GM18868 (cell line): Measurements from ENCODE around the gene VTI1A.
"Not testable (repeated sequence)": the region's sequence is repeated elsewhere in the genome, so short reads cannot be mapped to it uniquely, and the experiment has no call there.

Experiments used
- ATAC-seq: cut with Tn5 transposase; IDR thresholded peaks from one replicate; pipeline ENCODE4 v1.9.1; 2021; ENCODE audit warnings: mild to moderate bottlenecking, moderate library complexity; ENCODE audit not compliant: unreplicated experiment

Gene VTI1A

DNA sequence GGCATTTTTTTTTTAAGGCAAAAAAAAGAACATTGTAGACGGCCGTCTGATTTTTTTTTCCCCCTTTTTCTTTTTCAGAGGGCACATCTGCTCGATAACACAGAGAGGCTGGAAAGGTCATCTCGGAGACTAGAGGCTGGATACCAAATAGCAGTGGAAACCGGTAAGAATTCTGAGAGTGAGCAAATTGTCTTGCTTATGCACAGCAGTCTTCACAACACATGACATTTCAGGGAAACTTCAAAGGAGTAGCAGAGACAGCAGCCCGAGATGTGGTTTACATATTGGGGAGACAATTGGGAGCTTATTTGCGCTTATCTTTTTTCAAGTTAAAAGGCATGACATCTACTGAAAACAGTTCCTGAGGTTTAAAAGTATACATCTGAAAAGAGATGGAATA is 91.2 kb downstream of the VTI1A start:
- ATAC-seq = no peak

DNA sequence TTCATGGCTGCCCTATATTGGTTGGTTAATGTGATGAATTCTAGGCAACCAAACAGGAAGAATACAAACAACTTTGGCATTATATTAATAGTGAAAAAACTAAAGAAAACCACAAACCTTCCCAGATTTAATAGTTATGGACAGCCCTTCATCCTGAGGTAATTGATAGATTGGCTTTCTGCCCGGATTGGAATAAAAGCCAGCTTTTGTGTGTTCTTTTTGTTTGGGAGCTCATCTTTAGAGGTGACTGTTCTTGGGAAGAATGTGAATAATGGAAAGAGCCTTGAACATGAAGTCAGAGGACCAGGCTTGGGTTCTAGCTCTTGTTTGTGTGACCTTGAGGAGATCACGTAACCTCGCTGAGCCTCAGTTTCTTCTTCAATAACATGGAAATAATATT is 92.3 kb downstream of the VTI1A start:
- no peak for ATAC-seq

DNA sequence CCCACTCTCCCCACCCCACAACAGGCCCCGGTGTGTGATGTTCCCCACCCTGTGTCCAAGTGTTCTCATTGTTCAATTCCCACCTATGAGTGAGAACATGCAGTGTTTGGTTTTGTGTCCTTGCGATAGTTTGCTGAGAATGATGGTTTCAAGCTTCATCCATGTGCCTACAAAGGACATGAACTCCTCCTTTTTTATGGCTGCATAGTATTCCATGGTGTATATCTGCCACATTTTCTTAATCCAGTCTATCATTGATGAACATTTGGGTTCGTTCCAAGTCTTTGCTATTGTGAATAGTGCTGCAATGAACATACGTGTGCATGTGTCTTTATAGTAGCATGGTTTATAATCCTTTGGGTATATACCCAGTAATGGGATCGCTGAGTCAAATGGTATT is 95.8 kb downstream of the VTI1A start:
- not testable (repeated sequence) for ATAC-seq

DNA sequence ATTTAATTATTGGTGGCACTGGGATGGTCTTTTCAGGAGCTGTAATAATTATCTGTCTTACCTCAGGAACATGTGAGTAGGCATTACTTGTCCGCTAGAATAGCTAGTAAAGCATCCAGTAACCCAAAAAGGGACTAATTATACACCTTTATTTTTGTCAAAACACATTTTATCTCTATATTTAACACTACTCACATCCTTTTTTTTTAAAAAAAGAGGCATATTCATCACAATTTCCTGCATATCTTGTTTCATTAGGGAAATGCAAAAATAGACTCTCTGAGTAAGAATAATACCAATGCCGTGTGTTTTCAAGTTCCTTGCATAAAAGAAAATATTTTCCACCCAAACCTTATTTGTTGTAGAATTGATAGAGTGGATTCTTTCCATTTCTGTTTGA is 99.5 kb downstream of the VTI1A start:
- ATAC-seq = peak; percentile 88

DNA sequence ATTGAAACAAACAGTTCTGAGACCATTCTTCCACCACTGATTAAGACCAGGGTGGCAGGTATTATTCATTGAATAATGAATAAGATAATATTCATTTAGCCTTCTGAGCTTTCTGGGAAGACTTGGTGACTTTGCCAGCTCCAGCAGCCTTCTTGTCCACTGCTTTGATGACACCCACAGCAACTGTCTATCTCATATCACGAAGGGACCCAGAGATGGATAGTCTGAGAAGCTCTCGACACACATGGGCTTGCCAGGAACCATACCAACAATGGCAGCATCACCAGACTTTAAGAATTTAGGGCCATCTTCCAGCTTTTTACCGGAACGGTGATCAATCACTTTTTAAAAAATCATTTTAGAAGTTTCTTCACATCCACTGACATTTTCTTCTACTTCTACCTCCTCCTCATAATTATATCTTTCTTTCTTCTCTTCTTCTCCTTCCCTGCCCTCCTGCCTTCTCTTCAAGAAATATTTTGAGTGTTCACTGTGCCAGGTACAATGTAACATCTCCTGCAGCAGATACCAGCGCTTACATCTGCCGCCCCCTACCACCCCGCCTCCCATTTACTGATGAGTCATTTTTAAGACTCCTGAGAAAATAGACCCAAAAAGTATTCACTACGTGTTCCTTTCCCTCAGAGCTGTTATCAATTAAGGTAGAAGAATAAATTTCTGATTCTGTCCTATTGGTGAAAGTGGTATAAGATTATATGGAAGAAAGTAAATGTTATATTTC is 101.7 kb downstream of the VTI1A start:
- ATAC-seq = no peak

DNA sequence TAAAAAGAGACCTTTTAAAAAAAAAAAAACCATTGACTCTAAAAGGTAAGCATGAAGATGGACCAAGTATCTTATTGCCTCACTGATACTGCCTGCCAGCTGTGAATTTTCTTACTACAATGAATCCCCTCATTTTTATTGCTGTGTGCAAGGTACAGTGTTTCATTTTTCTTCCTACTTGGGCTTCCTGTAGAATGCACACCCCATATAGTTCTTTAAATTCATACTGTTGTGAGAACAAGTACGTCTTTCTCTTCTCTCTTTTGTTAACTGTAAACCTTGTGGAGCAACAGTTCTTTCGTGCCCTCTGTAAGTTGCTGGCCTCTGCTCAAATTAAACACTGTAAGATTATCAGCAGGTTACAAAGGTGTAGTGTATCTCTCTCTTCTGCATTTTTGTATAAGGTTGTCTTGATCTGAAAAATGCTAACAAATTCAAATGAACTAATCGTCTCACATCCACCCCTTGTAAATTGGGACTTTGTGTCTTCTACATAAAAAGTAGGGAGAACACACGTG is 105.6 kb downstream of the VTI1A start:
- no peak for ATAC-seq

DNA sequence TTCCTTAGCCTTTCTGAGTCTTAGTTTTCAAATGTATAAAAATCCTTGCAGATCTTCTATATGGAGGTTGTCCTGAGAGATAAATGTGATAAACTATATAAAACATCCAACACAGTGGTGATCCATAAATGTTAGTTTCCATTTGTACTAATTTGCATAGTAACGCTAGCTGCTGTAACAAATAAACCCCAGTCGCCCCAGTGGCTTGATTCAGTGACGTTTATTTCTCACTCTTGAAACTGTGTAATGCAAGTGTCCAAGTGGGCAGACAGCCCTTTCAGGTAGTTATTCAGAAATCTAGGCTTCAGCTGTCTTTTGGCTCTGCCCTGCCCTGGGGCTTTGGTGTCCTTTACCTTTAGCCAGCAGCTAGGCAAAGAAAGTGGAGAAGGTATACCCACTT is 106.3 kb downstream of the VTI1A start:
- ATAC-seq = no peak

DNA sequence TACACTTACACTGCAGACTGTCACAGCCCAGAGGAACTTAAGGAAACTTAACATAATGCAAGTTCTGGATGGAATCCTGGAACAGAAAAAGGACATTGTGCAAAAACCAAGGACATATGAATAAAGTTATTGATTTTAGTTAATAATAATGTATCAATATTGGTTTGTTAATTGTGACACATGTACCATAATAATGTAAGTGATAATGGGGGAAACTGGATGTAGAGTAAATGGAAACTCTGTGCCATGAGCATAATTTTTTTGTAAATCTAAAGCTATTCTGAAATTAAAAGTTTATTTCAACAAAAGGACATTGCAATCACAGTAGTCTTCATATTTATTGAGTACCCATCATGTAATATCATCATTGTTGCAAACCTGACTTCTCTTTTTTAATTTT is 107.2 kb downstream of the VTI1A start:
- no peak for ATAC-seq

DNA sequence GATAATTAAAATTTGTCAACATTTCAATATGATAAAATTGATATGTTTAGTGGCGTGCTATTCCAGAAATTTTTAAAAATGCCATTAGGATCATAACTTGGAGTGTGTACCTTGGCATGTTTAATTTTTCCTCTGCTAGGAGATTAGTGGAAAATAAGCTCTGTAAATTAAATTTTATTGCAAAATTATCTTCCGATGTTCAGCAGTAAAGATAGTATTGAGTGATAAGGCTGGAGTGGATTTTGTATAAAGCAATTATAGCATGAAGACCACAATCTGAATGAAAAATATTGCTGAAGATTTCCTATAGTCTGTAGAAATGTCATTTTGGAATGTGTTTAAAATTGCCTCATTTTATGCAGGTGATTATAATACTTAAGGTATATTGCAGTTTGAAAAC is 110.2 kb downstream of the VTI1A start:
- ATAC-seq = no peak

DNA sequence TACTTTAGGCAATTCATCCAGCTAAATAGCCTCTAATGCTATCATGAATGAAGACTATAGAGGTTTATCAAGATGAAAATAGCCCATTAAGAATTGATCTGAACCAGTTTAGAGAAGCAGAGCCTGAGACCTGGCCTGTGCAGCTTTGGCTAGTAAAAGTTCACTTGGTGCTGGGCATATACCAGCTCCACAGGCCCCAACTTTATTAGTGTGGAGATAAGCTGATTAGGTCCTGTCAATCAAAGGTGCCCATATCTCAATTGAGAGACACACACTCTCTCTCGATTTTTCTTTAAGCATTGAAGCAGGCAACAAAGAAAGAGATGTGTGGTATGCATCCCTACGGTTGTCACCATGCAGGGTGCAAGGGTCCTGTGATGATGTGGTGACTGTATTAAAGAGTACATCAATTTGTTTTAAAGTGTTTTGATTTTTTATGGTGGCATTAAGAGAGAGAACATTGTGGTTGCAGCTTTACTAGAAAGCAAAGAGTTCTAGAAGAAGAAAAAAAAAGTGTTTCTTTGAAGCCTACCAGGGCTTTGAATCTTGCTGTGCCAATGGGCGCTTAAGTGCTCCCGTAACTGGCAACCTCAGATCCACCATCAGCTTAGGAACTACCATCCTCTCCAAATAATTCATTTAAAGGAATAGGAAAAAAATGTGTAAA is 111.6 kb downstream of the VTI1A start:
- ATAC-seq = no peak

DNA sequence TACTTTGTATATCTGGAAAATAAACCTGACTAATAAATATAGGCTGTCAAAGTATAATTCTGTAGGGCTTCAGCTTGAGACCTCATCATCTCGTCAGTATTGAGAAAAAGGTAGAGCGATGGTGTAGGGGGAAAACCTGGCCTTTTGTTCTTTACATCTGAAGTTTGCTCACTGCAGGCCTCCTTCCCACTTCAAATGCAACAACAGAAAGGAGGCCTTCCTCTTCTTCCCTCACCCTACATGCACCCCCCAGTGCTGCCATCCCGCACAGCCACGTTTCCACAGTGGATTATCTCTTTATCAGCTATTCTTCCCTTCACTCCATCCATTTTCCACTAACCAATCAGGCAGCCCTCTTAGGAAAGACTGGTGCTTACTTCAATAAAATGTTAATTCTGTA is 112.3 kb downstream of the VTI1A start:
- ATAC-seq = no peak

DNA sequence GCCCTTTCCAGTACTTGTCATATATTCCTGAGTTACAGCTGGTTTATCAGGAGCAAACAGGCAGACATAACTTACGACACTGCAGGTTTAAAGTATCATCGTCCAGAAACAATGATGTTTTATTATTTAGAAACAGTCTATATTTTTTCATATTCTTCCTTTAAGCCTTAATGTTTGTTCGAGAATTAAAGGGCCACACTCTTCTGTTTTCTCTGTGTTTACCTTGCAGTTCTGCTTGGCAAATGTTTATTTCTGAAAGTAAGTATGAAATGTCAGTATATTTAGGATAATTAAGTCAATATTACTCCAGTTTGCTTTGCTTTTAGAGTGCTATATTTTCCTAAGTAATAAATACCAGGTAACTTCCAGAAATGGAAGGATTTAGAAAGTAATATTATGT is 115.1 kb downstream of the VTI1A start:
- ATAC-seq = no peak

DNA sequence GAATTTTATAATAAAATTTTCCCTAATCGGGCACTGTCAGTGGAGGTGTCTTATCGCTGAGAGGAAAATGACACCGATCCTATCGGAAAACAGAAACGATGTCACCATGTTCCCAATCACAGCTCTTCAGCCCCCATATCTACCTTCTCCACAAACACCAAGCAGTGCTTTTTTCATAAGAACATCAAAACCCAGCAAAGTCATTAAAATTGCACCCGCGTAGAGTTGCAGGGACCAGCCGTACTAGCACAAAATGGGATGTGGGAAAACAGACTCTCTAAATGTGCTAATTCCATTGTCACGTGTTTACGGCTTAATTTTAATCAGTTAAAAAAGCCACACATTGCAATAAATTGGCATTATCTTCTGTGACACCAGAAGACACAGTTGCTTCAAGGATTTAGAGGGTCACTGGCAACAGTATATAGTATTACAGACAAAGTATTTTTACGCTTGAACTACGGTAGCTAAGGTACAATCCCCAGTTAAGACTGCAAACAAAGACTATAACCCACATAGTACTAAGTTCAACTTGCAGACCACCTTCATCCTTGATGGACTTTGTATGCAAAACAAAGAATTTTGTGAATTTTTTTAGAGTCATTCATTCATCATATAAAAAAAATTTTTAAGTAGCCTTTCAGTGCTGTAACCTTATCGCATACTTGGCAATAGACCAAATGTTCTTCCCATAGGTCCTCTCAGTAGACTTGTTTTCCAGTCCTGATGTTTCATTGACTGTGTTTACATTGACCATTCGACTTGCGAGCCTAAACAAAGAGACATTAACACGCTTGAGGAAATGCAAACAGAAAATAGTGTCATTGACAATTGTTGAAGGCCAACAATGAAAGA is 116.0 kb downstream of the VTI1A start:
- ATAC-seq = no peak

DNA sequence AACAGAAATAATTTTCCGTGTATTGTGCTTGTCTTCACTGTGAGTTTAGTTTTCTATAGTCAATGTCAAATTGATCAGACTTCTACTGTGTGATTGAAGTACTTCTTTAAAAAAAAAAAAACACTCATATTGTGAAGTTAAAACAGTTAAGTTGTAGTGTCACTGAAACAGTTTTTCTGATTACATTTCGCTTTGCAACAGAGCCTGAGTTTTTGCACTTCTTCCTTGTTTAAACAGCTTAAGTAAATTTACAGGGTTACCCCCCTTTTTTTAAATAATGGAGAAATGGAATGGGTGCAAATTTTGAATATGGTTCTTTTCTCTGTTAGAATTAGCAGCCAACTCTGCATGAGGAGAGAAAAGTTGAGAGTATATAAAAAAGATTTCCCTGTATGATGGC is 117.3 kb downstream of the VTI1A start:
- ATAC-seq = no peak

DNA sequence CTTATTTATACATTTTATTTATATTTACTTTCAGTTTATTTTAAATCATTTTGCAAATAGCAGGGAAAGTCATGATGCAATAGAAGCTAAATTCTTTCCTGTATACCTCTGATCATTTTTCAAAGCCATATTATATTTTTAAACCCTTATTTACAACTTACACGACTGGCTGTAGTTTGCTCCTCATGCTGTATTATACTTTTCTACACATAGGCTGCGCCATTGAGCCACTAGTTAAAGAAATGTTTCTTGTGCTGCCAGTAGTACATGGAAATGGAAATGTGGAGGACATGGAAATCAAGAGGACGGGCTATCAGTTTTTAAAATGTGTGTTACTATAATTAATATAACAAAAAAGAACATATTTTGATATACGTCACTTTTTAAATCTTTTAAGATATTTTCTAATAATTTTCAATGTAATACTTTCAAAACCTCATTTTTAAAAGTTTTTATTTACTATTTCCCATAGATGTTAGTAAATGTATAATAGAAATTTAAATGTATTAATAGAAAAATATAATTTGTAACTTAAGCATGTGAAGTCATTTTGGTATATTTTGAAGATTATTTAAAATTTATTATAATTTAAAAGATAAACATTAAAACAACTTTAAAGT is 118.5 kb downstream of the VTI1A start:
- ATAC-seq = no peak

DNA sequence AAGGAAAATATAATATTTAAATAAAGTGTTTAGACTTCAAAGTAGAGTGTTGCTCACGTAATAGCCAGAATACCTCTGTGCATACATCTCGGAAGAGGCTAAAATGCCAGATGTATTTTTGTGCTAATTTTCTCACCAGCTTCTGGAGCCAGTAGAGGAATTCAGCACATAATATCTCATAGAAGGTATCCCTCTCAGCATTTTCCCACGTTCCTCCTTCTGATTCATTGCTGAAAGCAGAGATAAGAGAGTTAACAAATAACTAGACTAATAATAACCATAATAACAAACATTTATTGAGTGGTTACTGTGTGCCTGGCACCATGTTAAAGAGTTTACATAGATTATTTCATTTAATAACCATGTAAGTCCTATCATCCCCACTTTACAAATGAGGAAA is 123.6 kb downstream of the VTI1A start:
- no peak for ATAC-seq

DNA sequence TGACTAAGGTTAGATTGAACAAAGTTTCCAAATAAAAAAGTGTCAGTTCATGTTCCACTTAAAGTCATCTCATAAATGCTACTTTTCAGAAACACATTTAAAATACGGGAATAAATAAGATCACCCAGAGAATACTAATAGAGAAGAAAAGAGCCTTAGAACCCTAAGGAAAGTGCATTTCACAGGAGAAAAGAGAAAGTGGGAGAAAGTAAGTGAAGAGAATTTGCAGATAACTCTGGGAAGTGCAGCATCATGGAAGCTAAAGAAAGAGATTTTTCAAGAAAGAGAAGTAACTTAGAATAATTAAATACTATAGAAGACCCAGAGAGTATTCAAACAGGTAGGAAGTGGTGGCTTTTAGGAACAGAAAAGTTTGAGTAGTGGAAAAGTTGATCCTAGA is 132.6 kb downstream of the VTI1A start:
- no peak for ATAC-seq

DNA sequence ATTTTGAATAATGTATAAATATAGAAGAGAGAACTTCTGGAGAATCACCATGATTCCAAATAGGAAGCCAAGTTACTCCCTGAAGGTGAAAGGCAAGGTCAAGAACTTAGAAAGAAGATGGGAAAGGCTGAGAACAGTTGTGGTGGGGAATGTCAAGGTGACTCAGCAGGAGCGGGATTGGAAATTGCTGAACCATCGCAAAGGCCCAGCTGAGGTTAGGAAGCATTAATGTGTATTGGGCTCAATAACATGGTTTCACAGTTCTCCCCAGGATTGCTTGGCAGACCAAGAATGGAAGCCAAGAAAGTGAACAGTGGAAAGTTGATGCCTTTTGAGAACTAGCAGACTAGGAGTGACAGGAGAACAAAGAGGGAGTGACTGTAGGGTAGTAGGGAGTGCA is 133.3 kb downstream of the VTI1A start:
- no peak for ATAC-seq

DNA sequence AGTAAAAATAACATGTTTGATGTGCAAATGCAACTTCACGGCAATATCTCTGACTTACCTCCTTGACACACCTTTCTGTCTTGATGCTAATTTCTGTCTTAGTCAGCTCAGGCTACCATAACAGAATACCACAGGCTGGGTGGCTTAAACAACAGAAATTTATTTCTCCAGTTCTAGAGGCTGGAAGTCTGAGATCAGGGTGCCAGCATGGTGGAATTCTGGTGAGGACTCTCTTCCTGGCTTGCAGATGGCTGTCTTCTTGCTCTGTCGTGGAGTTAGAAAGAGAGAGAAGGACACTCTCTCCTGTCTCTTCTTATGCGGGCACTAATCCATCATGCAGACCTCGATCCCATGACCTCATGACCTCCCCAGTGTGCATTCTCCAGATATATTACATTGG is 134.9 kb downstream of the VTI1A start:
- ATAC-seq = no peak

DNA sequence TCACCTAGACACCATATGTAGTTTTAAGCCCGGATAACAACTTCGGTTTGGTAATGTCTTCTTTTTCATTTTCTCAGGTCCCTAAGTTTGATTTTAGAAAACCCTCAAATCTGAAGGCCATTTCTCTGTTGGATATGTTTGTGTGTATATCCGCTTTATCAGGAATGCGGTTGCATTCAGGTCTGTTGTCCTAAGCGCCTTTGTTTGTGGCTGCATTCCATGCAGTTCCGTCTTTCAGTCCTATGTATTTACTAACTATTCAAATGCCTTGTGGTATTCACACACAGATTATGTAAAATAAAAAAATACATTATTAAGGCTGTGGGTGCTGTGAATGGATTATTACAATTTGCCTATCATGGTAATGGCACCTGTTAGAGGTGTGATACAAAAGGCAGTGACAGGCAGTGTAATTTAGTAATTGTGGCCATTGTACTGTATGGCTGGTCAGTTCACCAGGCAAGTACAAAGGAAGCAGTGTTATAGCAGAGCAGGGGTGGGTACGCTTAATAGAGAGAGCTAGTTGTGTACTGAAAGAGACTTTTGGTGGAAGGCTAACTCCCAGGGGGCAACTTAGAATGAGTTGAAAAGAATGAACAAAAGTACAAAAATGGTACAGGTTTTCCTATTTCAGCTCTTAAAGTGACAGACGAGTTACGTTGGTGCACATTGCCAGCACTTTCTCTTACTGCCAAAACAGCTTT is 136.4 kb downstream of the VTI1A start:
- no peak for ATAC-seq

DNA sequence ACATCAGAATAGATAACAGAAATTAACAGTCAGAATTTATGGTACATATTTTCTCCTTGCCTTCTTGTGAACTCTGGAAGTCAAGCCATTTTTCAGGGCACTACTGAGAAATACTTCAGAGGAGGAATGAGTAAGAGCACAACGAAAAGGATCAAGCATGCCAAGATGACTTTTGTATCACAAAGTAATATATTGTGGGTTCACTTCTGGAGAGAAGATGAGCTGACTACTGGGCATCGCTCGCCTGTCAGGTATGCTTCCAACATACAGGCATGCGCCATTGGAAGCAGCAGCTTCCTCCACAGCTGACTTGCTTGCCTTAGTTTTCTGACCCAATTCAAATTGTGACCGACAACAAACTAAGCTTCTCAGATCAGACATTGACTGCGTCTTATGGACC is 137.3 kb downstream of the VTI1A start:
- ATAC-seq = no peak
